Activated CD4-positive, alpha-beta T cell treated with anti-CD3 and anti-CD28 coated beads for 4 hours (primary cell): Measurements from ENCODE around the gene ABCC4.

Experiments used
- DNase-seq, 2 donors: peaks; one replicate each; pipeline ENCODE4 v3.0.0-alpha.2; 2020

The ABCC4 gene

DNA sequence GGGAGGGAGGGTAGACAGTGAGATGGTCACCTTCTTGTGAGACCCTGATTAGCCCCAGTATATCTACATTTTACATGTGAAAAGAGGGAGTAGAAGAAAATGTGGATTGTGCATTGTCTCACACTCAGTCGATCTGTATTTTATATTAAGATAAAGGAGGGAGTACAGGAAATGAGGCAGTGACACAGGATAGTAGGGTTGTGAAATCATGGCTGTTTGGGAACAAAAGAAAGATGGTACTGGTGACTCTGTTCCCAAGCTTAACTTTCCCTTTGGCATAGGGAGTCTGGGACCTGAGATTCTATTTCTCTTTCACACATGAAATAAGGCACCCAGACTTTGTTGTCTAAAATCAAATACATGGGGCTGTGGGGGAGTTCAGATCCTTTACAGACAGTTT, 194.7 kb downstream of the ABCC4 start:
- no peak for DNase-seq

DNA sequence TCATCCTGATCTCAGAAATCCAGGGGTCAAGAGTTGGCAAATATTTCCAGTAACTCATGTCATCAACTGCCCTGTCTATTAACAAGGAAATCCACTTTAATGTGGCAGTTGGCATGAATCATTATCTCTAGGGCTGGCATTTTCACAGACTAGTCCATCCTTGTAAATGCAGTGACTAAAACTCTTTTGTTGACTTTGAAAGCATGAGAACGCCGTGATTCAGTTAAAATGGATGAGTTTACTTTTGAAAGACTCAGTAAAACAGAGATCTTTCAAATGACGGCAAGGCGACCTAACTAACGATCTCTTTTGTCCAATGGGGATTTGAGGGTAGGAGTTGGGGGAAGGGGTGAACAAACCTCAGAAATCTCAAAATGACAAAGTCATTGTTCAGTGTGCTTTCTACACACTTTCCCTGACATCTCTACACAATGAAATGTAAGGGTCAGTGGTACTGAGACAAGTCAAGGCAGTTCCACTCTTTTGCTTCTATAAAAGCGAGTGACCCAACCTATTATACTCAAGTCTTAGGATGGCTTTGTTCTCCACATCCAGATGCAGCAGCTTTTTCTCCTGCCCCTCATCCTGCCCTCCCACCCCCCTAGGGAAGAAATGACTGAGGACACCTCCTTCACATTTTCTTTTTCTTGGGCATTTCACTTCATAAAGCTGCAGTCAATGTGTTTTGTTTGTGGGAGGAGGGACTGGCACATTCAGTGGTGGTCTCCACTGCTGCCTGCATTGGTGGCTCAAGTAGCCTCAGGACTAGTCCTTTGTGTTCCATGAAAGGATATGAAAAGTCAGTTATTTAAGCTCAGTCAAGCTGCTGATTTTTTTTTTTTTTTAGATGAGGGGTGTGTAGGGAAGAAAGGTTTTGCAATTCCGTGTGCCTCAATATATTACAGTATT, 200.5 kb downstream of the ABCC4 start:
- no peak for DNase-seq

- no peak for DNase-seq
Observed at GRCh38 chr13:95099541-95099940, 201.7 kb downstream of the ABCC4 start.

DNA sequence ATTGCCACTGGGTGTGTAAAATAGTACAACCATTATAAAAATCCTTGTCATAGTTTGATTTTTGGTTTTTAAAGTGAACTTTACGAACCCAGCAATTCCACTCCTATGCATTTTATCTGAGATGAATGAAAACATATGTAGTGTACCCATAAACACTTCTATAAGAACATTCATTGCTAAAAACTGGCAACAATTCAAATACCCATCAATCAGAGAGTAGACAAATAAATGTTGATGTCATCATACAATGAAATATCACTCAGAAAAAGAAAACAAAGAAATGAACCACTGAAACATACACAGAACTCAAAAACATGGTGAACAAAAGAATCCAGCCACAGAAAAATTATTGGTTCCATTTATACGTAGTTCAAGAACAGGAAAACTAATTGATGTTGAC, 202.3 kb downstream of the ABCC4 start:
- DNase-seq = no peak

DNA sequence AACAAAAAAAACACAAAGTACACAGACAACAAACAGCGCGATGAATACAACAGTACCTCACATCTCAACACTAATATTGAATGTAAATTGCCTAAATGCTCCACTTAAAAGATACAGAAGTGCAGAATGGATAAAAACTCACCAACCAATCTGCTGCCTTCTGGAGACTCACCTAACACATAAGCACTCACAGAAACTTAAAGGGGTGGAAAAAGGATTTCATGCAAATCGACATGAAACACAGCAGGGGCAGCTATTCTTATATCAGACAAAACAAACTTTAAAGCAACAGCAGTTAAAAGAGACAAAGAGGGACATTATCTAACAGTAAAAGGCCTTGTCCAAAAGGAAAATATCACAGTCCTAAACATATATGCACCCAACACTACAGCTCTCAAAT, 209.5 kb downstream of the ABCC4 start:
- DNase-seq = no peak

GRCh38 chr13:95087746-95088305, 213.4 kb downstream of the ABCC4 start:
- no peak for DNase-seq

DNA sequence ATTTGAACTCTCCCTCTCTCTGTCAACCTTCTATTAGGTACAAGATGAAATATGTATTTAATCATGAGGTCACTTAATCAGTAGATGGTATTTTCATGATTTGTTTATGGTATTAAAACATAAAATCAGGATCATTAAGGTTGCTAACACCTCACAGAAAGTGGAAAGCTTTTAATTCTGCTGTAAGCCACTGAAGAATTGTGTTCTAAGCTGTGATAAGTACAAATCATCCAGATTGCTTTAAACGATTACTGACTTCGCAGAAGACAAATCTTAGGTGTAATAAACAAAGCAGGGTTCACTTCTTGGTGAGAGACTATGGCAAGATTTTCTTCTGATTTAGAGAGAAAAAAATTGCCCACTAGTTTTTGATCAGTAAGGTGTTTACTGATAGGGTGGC, 214.5 kb downstream of the ABCC4 start:
- no peak for DNase-seq

DNA sequence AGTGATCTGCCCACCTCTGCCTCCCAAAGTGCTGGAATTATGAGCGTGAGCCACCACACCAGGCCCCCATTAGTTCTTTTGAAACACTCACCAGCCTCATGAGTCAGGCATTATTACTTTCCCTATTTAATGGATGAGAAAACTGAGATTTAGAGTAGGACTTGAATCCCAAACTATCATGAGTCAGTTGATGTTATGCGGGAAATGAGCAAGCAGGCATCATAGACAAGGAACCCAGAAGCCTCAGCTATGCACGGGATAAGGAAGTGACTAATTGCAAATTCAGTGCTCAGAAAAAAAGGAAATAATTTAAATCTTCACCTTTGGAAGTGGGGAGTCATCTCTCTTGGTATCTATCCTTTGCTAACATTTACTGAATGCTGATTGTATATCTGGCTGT, 217.5 kb downstream of the ABCC4 start:
- no peak for DNase-seq

DNA sequence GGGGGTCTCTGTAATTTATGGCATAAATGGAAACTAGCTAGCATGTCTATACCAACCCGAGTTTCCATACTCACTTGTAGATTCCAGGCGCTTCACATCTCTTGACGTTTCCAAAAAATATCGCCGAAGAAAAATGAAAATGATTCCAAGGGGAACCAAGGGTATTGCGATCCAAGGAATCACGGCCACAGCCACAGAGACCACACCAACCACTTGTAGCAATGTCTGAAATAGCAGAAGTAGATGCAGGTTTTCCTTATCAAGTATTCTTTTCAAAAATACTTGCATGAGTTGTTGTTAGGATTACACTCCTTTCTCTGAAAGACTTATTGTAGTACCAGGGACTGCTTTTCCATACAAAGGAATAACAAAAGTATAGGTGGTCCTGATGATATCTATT, 218.2 kb downstream of the ABCC4 start:
- no peak for DNase-seq

- no peak for DNase-seq
Observed at GRCh38 chr13:95075506-95075905, 225.7 kb downstream of the ABCC4 start.

DNA sequence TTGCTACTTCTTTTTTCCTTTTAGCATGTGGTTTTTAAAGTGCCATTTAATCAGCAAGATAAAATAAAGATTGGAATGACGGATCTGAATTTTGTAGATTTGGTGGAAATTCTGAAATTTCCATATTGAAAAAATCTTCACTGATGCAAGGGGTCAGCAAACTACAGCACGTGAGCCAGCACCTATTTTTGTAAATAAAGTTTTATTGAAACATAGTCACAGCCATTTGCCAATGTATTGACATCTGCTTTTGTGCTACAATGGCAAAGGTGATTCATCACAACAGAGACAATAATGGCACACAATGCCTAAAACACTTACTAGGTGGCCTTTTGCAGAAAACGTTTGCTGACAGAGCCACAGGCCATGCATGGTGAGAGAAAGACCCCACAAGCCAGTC, 226.4 kb downstream of the ABCC4 start:
- DNase-seq = no peak

GRCh38 chr13:95073747-95074311, 227.4 kb downstream of the ABCC4 start:
- DNase-seq = no peak

DNA sequence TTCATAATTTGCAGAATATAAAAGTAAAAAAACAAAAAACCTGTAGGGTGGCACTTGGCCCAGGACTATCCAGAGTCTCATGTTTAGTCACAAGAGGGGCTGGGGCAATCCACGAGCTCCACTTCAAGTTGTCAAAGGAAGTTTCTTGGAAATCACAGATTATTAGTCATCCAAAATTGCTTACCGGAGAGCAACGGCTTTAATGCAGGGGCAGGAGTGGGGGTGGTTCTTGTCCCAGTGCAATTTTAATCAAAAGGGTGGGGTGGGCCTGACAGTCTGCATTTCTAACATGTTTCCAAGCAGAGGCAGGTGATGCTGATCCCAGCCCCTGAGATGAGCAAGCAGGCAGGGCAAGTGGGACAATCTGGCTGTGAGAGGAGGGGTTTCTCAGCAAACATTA, 233.9 kb downstream of the ABCC4 start:
- no peak for DNase-seq

DNA sequence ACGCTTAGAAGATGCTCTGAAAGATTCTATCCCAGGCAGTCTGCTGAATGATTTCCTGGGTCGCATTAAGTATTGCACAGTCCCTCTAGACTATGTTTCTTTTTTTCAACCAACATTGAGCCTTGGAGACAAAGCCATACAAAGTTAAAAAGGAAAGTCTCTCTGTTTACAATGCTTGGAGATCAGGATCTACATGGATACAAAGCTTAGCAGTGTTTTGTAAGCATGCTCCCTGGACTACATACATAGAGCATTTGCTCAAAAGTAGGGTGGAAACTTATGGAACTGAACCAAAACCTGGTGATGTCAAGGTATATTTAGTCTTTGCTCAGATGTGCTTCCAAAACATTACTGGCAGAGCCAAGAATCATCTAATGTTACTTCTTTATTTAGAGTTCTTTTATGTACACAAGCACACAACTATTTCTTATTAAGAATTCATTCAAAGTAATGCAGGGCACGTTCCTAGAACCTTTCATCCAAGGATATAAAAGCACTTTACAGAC, 241.2 kb downstream of the ABCC4 start:
- DNase-seq = no peak

DNA sequence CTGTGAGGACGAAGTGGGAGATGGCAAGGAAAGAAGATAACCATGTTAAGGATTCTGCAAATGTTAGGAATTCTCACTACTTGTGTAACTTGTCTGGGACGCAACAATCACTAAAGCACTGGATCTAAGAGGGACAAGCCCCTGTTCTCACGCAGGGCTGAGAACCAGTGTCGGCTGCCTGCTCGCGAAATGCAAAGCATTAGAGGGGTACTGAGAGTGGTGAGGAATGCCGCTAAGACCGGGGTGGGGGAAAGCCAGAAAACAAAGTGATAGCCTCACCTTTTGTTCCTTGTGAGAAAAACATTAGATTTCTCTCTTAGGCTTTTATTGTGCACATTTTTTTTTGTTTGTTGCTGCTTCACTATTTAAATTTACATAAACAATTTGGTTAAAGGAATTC, 241.9 kb downstream of the ABCC4 start:
- no peak for DNase-seq

- DNase-seq = no peak
Observed at GRCh38 chr13:95058680-95059079, 242.6 kb downstream of the ABCC4 start.

DNA sequence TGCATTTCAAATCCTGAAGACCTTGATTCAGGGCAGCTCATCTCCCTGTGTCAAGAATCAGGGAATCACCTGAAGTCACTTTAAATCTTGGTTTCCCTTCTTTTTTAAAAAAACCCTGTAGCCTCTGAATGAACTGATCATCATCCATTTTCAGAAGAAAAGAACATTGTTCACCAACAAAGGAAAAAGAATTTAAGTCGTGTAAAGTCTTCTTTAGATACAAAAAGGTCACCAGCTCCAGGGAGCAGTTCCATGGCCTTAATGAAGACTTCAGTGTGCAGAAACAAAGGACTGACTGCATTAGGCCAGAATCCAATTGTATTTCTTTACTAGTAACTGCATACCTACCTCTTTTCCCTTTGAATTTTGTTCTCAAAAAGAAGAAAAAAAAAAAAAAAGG, 245.0 kb downstream of the ABCC4 start:
- no peak for DNase-seq

DNA sequence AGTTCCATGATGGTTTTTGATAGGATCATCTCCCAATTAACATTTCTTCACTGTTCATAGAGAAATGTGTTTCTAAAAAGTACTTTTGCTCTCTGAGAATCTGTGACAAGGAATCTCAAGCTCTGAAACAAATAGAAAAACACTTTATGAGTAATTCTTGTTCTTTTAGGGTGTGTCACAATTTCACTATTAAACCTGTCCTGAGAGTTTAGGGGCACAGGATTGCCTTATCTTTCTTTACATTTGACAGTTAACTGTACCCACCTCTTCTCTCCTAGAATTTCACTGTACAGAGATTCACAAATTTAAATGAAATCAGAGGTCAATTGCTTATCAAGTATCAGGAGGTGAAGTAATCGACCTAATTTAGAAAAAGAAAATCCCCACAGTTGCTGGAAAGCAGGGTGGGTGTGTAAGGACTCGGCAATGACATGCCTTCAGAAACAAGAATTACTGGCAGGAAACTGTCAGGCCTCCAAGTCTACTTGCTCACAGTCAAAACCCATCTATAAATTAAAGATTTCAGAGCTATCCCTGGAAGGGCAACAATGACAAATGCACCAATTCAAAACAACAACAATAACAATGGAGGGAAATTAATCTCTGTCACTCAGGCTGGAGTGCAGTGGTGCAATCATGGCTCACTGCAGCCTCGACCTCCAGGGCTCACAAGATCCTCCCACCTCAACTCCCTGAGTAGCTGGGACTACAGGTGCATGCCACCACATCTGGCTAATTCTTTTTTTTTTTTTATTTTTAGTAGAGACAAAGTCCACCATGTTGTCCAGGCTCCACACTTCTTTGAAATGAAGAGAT, 250.2 kb downstream of the ABCC4 start:
- no peak for DNase-seq

GRCh38 chr13:95049772-95050171, 251.5 kb downstream of the ABCC4 start:
- DNase-seq = no peak

DNA sequence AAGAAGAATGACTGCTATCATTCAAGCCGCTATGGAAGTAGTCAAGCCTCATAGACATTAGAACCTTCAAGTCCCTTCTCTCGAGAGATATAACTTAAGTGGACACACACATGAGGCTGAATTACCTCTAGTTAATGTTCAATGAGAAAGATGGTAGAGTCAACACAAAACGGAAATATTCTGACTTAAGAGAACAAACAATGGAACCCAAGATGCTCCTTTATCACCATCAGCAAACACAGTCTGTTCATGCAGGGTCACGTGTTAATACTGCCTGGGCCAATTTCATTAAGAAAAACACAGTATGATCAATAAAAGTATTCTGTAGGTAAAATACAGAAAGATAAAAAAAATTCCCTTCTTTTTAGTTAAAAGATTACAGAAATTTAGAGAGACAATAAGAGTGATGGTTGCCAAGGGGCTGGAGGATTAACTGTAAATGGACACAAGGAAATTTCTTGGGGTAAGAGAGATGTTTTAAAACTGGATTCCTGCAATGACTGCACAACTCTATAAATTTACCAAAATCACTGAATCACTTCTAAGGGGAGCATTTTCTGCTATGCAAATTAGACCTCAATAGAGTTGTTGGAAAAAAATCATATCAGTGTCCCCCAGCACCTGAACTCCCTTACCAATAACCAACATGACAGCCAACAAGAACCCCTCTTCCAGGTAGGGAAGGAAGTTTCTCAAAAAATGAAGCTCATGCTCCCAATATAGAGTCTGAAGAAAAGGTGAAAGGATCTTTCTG, 256.6 kb downstream of the ABCC4 start:
- no peak for DNase-seq

GRCh38 chr13:95039415-95039814, 261.8 kb downstream of the ABCC4 start:
- DNase-seq = no peak

GRCh38 chr13:95038949-95039348, 262.3 kb downstream of the ABCC4 start:
- no peak for DNase-seq
